ENCODE data around the gene GSC2.

GSC2 gene

DNA sequence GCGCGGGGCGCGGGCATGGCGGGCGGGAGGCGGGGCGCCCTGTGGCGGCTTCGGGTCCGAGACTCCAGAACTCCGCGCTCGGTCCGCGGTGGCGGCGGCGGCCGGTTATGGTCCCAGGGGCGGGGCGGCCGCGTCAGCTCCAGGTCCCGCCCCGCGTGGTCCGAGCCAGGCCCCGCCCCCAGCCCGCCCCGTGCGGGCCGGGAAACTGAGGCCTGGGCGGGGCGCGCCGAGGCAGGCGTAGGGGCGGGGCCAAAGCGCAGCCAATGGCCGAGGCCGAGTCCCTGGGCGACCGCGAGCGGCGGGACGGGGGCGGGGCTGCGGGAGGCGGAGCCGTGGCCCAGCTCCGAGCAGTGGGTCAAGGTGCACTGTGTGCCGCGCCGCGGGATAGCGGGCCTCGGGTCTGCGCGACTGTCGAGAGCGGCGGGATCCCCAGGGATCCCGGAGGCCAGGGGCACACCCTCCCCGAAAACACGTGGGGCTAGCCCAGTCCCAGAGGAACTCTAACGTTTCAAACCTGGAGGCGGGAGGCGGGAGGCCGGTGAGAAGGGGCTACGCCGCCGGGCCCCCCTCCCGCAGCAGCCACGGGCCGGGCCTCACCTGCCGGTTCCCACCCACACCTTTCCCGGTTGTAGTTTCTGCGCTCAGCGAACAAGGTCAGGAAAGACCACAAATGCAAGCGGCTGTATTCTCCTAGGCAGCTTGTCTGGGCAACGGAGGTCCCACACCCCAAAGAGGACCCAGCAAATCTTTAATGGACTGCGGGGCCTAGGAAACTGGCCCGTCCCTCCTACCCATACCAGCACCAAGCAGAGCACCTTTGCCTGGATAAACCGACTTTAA, 28.8 kb upstream of the GSC2 start, which contains the start of gene SLC25A1:
TSS of gene SLC25A1 (minus strand) at position 80 of the 840 bp plus-strand sequence. CDS start at position 17, 63 bp downstream.
- Histone ChIP-seq H2AFZ (ENCODE audit: low read length) (peak within 1 kb of the TSS; percentile 92), H3K4me3 (ENCODE audit: low read length, poor library complexity, severe bottlenecking) (peak within 1 kb of the TSS; percentile 78), H3K36me3 (ENCODE audit: insufficient read depth, low read length) (no peaks in the 10 kb centered on the region), H3K4me2 (ENCODE audit: low read depth, low read length, poor library complexity, severe bottlenecking) (peak within 1 kb of the TSS; percentile 98), H3K79me2 (ENCODE audit: insufficient read depth, low read length) (peaks cover 31% of the 10 kb centered on the region; the same call in 1 of the 2 replicates), H4K20me1 (ENCODE audit: insufficient read depth, low read length, poor library complexity, severe bottlenecking) (peaks cover 18% of the 10 kb centered on the region), H3K9me2 (replicated peaks; ENCODE audit: low read depth, low read length) (no peaks in the 10 kb centered on the region), H3K9ac (ENCODE audit: low read depth, low read length, poor library complexity, severe bottlenecking) (peak within 1 kb of the TSS; percentile 71), H3F3A (ENCODE audit: low read depth) (no peaks in the 10 kb centered on the region), H3K9me3 (ENCODE audit: insufficient read depth, low read depth, low read length) (no peaks in the 10 kb centered on the region), H3K27me3 (ENCODE audit: insufficient read depth, low read length, poor library complexity, severe bottlenecking) (no peaks in the 10 kb centered on the region), H3K4me1 (ENCODE audit: insufficient read depth, low read length, poor library complexity, severe bottlenecking) (peaks cover 23% of the 10 kb centered on the region)
- no peak for TF ChIP-seq CTCF (conservative IDR thresholded peaks at IDR 0.05; ENCODE audit: low read length)
- TF ChIP-seq EZH2phosphoT487 (IDR thresholded peaks at IDR 0.05; ENCODE audit: borderline replicate concordance): no peak

DNA sequence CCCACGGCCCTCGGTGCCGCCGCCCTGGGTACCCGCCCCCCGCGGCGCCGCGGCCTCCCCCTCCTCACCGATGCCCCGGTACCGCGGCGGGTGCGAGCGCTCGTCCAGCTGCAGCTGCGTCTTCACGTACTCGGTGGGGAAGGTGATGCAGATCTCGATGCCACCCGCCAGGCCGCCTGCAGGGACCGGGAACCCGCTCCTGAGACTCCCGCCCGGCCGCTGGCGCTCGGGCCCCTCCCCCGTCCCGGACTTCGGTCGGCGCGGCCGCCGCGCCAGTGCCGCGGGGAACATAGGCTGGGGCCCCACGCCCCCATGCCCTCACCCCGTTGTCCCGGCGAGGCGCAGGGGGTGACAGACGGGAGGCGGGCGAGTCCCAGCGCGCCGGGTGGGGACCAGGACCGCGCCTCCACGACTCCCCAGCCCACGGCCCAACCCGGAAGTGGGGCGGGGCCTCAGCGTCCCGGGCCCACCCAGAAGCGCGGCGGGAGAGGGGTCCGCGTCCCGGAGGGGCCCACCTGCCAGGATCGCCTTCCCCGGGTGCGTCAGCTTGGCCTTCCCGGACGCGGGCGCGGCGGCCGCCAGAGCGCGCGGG, 28.1 kb upstream of the GSC2 start:
- H3K4me1 ChIP-seq (ENCODE audit: insufficient read depth, low read length, poor library complexity, severe bottlenecking): peaks cover 23% of the 10 kb centered on the region
- no peaks in the 10 kb centered on the region for H3F3A ChIP-seq (ENCODE audit: low read depth)
- peak overlapping the region; percentile 92 for H2AFZ ChIP-seq (ENCODE audit: low read length)
- no peaks in the 10 kb centered on the region for H3K9me3 ChIP-seq (ENCODE audit: insufficient read depth, low read depth, low read length)
- H3K9me2 ChIP-seq (replicated peaks; ENCODE audit: low read depth, low read length): no peaks in the 10 kb centered on the region
- H3K9ac ChIP-seq (ENCODE audit: low read depth, low read length, poor library complexity, severe bottlenecking): peak overlapping the region; percentile 71
- TF ChIP-seq EZH2phosphoT487 (IDR thresholded peaks at IDR 0.05; ENCODE audit: borderline replicate concordance) (no peak), CTCF (conservative IDR thresholded peaks at IDR 0.05; ENCODE audit: low read length) (no peak)
- peak overlapping the region; percentile 78 for H3K4me3 ChIP-seq (ENCODE audit: low read length, poor library complexity, severe bottlenecking)
- H3K36me3 ChIP-seq (ENCODE audit: insufficient read depth, low read length): no peaks in the 10 kb centered on the region
- peaks cover 38% of the 10 kb centered on the region; the same call in 1 of the 2 replicates for H3K79me2 ChIP-seq (ENCODE audit: insufficient read depth, low read length)
- H4K20me1 ChIP-seq (ENCODE audit: insufficient read depth, low read length, poor library complexity, severe bottlenecking): peaks cover 18% of the 10 kb centered on the region
- no peaks in the 10 kb centered on the region for H3K27me3 ChIP-seq (ENCODE audit: insufficient read depth, low read length, poor library complexity, severe bottlenecking)
- peak overlapping the region; percentile 83 for H3K4me2 ChIP-seq (ENCODE audit: low read depth, low read length, poor library complexity, severe bottlenecking)

GRCh38 chr22:19177164-19178064, 27.3 kb upstream of the GSC2 start:
- Histone ChIP-seq H3K27me3 (ENCODE audit: insufficient read depth, low read length, poor library complexity, severe bottlenecking) (no peaks in the 10 kb centered on the region), H3K9ac (ENCODE audit: low read depth, low read length, poor library complexity, severe bottlenecking) (peak overlapping the region; percentile 71), H3K79me2 (ENCODE audit: insufficient read depth, low read length) (peaks cover 45% of the 10 kb centered on the region), H2AFZ (ENCODE audit: low read length) (peak overlapping the region; percentile 92), H3K36me3 (ENCODE audit: insufficient read depth, low read length) (no peaks in the 10 kb centered on the region), H3F3A (ENCODE audit: low read depth) (no peaks in the 10 kb centered on the region), H3K4me1 (ENCODE audit: insufficient read depth, low read length, poor library complexity, severe bottlenecking) (peaks cover 30% of the 10 kb centered on the region), H3K4me2 (ENCODE audit: low read depth, low read length, poor library complexity, severe bottlenecking) (peak overlapping the region; percentile 83), H3K4me3 (ENCODE audit: low read length, poor library complexity, severe bottlenecking) (peak overlapping the region; percentile 78), H4K20me1 (ENCODE audit: insufficient read depth, low read length, poor library complexity, severe bottlenecking) (peaks cover 25% of the 10 kb centered on the region), H3K9me2 (replicated peaks; ENCODE audit: low read depth, low read length) (no peaks in the 10 kb centered on the region), H3K9me3 (ENCODE audit: insufficient read depth, low read depth, low read length) (no peaks in the 10 kb centered on the region)
- TF ChIP-seq CTCF (conservative IDR thresholded peaks at IDR 0.05; ENCODE audit: low read length): no peak
- no peak for TF ChIP-seq EZH2phosphoT487 (IDR thresholded peaks at IDR 0.05; ENCODE audit: borderline replicate concordance)
